Fibroblast of peridontal ligament (primary cell): ENCODE measurements around the gene KIF26B.
A peak's percentile ranks its signal among the peaks of the same experiment; 100 is the strongest.

Experiments
- DNase-seq: peaks from one replicate; pipeline ENCODE4 v3.0.0-alpha.2; 2010; ENCODE audit errors: extremely low read depth

Gene KIF26B

DNA sequence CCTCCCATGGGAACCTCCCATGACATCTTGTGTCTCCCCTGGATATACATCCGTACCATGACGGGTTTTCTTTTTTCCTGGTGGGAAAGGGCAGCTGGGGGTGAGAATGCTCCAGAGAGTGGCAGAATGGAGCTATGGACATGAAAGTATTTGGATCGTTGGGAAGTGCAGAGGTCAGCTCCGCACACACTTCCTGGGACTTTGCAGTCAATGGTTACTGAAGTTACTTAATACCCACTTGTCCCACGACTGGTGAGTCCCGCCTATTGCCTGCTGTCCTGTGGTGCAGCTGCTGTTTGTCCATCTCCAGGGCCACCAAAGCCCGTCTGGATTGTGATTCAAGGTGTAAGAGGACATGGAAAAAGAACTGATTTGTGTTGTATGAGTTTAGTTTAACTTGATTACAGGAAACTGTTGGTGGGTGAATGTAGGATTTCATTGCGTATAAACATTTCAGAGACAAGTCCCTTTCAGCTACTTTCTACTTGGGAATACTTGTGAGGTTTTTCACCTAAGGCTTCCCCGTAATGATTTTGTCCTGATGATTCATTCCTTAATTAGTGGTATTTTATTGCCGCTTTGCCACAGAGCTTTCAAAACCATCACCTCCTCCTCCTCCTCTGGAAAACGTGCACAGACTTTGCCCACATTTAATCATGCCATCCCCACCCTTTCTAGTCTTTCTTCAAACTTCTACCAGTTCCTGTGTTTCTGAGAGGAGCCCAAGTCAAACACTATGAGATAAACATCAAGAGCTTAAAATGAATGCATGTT is 308.8 kb downstream of the KIF26B start:
- DNase-seq = no peak

- DNase-seq = no peak
These were observed 309.5 kb downstream of the KIF26B start for GRCh38 chr1:245464290-245464689.

DNA sequence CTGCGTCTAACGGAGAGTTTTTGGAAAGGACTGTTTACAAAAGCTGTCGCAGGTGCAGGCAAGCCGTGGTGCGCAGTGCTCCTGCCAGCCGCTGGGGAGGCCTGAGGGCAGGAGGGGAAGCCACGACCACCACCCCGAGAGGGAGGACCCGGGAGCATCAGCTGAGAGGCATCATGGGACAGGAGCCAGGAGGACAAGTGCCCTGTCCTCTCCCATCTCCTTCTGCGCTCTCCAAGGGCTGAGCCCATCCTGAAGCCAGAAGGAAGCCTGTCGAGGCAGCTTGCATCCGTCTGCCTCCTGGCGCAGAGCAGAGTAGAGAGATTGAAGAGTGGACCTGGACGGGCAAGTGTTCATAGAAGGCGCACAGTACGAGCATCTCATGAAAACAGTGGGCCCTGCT is 310.9 kb downstream of the KIF26B start:
- no peak for DNase-seq

- DNase-seq = no peak
These were observed 311.5 kb downstream of the KIF26B start for GRCh38 chr1:245466261-245466660.

DNA sequence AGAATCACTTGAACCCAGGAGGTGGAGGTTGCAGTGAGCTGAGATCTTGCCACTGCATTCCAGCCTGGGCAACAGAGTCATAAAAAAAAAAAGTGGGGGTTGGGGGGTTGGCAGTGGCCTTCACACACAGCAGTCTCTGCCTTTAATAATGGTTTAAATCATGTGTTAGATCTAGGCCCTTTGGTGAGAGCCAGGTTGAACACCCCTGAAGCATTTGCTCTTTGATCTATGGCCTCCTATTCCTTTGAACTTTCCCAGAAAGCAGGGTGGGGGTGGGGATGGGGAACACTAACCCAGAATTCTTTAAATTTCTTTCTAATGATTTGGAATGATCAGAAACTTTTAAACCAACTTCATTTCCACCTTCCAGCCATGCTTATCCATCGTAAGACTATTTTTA is 313.0 kb downstream of the KIF26B start:
- DNase-seq = no peak

DNA sequence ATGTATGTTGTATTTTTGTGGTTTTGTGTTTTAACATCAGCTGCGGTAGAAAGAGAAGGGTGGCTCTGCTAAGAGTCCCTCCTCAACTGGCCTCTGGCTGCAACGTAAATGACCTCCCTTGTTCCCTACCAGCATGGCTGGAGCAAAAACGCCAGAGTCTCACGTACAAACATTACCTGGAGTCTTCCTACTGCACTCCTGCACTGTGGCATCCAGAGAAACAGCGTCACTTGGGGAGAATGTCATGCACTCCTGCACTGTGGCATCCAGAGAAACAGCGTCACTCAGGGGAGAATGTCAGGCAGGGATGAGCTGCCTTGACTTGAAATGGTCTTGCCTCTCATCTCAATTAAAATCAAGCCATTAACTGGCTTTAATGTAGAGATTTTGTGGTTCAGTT is 314.2 kb downstream of the KIF26B start:
- no peak for DNase-seq

GRCh38 chr1:245469734-245470133 is 314.9 kb downstream of the KIF26B start:
- DNase-seq = no peak

DNA sequence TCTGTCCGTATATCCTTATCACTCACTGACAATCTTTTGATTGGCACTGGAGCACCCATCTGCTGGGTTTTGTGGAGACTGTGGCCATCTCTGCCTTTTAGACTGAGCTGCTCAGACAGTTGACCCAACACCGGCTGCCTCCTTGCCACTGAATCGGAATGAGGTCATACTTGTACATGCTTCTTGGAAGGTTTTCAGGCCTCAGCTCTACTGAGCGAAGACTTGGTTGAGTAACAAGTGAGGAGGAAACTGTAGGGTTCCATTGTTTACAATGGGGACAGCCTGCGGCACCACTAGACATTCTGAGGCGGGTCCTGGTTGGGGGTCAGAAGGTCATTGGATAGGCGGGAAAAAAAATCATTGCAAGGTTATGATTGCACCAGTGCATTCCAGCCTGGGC is 320.3 kb downstream of the KIF26B start:
- DNase-seq = peak; percentile 63

DNA sequence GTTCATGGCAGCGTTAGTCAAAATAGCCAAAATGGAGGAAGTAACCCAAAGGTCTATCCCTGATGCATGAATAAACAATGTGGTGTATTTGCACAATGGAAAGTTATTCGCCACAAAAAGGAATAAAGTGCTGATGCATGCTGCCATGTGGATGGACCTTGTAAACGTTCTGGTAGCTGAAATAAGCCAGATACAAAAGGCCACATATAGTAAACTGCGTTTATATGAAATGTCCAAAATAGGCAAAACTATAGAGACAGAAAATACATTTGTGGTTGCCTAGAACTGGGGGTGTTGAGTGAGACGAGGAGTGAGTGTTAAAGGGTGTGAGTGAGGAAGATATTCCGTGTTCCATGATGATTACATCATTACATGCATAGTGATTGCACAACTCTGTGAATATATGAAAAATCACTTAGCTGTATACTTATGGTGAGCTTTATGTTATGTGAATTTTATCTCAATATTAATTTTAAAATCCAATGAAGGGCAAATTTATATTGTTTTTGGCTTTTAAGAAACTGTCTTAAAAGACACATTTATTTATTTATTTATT is 321.3 kb downstream of the KIF26B start:
- no peak for DNase-seq

- DNase-seq = no peak
These were observed 323.2 kb downstream of the KIF26B start for GRCh38 chr1:245477941-245478340.

- no peak for DNase-seq
These were observed 325.8 kb downstream of the KIF26B start for GRCh38 chr1:245480393-245481120.

DNA sequence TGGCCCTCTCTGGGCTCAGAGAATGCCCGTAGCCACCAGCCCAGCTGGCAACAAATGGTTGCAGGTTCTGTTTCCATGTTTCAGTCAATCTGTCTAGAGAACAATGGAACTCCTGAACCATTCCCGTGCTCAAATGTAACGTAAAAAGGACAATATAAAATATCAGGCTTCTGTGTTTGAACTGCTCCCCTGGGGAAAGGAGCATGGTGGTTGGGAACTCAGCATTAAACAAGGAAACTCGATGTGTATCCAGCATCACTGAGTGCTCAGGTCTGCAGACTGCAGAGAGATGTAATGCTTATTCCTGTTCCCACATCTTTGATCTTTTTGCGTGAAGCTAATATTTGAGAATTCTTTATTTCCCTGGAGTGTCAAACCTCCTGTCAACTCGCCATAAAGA is 326.5 kb downstream of the KIF26B start:
- DNase-seq = no peak

DNA sequence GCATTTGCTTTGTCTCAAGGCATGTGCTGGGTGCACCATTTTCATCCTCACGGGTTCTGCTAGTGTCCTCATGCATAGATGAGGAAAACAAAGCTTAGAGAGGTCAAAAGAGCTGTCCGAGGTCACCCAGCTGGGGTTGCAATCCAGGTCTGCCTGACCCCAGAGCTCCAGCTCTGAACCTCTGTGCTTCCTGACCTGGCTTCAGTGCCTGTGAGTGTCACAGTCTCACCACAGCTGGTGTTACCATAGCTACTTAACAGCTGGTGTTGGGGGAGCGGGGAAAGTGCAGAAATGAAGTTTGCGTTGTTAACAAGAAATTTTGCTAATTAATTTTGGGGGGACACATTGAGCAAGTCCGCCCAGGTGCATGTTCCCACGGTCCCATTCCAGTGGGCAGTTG is 328.5 kb downstream of the KIF26B start:
- DNase-seq = no peak

DNA sequence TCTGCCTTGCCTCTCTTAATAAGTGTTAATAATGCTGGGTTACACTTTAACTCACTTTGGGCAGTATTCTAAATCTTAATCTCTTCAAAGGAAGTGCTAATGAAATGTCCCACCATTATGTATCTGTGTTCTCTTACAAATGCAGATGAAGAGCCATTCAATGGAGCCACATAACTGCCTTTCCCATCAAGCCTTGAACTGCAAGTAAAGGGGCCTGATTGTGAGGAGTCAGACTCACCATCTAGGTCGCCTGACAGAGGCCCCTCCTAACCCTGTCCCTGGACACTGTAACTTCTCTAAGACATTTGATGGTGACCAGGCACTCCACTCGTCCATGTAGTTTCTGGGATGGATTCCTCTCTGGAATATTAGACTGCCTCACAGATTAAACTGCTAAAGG is 329.4 kb downstream of the KIF26B start:
- no peak for DNase-seq

DNA sequence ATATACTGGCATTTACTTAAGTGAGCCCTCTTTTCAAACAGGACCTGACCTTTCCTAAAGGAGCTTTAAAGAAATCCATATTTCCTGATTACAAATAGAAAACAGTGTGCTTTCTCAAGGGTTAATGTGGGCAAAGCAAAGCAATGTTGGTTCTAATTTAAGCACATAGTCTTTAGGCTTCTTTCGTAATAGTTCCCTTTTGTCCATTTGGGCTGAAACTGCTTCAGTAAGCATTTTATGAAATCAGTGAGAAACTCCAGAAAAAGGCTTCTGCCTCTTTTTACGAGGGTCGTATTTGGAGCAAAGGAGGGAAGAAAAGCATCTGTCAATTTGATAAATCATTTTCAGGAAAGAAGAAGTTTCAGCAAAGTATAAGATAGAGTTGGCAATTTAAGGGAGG is 331.2 kb downstream of the KIF26B start:
- peak; percentile 57 for DNase-seq

- no peak for DNase-seq
These were observed 332.1 kb downstream of the KIF26B start for GRCh38 chr1:245486775-245487470.

- DNase-seq = no peak
These were observed 333.8 kb downstream of the KIF26B start for GRCh38 chr1:245488346-245489129.

DNA sequence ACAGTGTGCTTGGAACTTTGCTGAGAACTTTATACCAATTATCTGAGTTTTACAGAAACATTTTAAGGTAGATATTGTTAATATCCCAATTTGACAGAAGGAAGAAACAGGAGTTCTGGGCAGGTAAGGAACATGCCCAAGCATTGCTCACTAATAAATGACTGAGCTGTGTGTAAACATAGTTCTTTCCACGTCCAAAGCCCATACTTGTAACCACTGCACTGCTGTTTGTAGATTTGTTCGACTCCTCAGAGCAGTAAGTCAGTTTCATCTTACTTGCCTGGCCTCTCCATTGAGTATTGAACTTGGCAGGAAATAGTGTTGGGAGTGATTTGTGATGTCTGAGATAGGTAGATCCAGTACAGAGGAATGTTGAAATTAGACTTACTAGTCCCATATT is 335.1 kb downstream of the KIF26B start:
- DNase-seq = no peak

DNA sequence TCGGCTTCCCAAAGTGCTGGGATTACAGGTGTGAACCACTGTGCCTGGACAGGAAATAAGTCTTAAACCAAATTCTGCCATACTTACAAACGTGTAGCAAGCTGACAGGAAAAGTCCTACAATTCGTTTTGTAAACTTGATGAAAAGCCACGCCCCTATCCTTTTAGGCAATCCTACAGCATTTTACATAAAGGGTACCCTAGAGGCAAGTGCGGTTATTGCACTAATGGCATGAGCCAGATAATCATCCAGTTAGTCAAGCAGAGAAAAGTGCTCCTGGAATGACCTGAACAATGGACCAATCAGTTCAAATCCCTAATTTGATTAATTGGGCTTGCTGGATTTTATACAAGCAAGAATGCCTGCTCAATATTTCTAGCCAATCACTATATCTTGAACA is 338.2 kb downstream of the KIF26B start:
- no peak for DNase-seq

DNA sequence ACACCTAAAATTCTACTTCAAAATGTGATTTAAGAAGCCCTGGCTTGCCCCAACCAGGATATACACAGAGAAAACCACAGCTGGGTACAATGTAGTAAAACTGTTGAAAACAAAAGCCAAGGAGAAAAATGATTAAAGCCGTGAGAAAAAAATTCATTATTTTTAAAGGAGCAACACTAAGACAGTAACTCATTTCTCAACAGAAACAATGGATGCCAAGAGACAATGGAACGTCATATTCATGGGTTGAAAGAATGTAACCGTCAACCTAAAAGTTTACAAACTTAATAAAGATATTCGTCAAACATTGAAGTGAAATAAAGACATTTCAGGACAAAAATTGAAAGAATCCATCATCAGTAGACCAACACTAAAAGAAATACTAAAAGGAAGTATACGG is 340.9 kb downstream of the KIF26B start:
- DNase-seq = no peak

GRCh38 chr1:245500546-245500945 is 345.8 kb downstream of the KIF26B start:
- peak; percentile 91 for DNase-seq

DNA sequence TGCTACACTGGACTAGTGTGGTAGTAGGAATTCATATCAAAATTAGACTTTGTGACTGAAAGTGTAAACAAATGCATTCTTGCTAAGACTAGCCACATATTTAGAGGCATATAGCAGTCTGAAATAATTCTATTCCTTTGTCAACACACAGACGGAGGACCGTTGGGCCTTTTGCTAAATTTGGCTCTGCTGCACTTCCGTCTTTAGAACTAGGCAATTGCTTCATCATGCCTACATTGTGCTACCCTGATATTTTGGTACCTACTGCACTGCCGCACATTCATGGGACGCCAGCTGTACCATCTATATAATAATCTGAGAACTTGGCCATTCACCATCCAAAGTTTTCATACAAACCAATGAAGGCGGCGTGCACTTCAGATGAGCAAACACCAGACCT is 346.8 kb downstream of the KIF26B start:
- no peak for DNase-seq
